Frontal cortex (tissue), 4 donors: ENCODE results near the gene EFCAB6. TPM values are rescaled to one million over a fixed set of nuclear protein-coding genes. Genes with fewer than 3 reads are reported as not detected.

Experiments used
- DNase-seq, 2 donors: peaks; one replicate each; pipeline ENCODE4 v3.0.0; 2012; ENCODE audit warnings: low spot score in 2 of 2
- FAIRE-seq: peaks from 2 replicates; lab custom pipeline; 2012; peaks lifted over from hg19 to GRCh38; lab: Jason Lieb, UNC
- total RNA-seq: library from RNA; depleted of rRNA; stranded (reverse); fragments of >200 nt; gene quantifications from one replicate; pipeline ENCODE4 v1.2.3, GENCODE V29; 2014
- donor health status: control.
- donor health status: control.
- donor health status: control.

The EFCAB6 gene
- total RNA-seq, 1 donor from 2014 or later = 9.4 TPM

DNA sequence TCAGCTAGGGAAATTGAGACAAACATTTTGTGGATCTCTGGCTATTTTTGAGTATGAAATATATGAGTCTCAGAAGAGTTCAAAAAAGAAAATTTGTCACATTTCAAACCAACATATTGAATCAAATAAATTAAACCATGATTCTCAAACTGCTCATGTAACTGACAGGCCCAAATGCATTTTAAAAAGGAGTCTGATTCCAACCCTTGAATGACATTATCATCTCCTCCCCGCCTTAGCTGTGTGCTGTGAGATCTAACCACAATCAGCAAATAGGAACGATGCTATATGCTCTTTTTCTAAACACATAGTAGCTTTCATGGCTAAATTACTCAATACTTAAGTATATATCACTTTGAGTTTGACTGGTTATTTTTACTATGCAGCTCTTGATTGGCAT lies 57.1 kb downstream of the EFCAB6 start:
- FAIRE-seq (no peak), DNase-seq (no peak)

DNA sequence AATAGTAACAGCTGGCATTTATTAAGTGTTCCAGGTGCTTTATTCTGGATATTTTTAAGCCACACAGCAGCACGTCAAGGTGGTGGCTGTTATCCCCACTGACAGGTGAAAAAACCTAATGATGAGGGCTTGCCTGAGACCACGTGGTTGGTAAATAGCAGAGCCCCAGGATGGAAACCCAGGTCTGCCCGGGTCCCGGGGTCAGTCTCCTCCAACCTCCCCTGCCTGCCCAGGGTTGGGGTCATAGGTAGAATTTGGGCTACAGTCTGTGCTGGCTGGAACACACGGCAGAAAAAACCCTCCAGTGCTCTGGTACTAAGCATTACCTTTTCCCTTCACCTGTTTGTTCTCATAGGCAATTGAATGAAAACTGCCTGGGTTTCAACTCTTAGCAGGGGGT lies 57.9 kb downstream of the EFCAB6 start:
- FAIRE-seq = no peak
- no peak for DNase-seq

DNA sequence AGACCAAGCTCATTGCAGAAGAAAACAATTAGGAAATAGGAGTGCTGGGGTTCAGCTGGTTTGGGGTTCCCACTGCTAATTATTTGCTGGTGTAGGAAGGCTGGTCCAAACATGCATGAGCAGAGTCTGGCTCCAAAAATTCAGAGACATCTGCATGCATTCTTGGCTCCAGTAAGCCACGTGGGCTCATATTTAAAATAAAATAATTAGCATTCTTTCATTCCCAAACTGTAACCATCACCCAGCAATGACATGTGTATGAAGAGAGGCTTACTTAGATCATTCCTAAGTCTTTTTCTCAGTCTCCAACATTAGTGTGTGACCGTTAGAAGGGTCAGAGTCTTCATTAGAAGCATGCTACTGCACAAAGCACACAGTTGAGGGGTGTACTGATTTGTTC lies 58.4 kb downstream of the EFCAB6 start:
- DNase-seq = no peak
- no peak for FAIRE-seq

DNA sequence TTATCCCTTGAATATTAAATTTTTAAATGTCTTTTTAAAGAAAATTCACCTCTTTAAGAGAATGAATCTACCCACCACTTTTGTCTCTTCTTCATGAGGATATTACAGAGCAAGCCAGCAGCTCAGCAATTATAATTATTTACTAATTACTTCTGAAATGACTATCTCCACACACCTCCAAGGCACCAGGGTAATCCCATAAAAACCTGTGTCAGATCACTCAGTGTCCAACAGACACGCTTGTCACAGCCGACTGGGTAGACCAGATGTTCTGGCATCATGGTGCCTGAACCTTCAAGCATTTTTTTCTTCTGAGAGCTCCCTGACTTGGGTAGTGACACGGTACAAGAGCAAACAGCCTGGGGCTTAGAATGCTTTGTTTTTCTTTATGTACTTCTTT lies 61.4 kb downstream of the EFCAB6 start:
- DNase-seq = no peak
- FAIRE-seq = no peak

DNA sequence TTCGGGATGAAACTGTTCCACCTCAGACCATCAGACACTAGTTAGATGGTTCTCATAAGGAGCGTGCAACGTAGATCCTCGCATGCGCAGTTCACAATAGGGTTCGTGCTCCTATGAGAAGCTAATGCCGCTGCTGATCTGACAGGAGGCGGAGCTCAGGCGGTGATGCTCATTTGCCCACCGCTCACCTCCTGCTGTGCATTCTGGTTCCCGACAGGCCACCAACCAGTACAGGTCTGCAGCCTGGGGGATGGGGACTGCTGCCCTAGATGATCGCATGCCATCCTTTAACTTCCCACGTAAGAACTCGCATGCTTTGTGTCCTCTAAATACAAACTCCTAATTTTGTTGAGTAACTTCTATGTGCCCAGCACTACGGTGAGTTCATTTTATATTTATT lies 62.6 kb downstream of the EFCAB6 start:
- no peak for DNase-seq
- no peak for FAIRE-seq

DNA sequence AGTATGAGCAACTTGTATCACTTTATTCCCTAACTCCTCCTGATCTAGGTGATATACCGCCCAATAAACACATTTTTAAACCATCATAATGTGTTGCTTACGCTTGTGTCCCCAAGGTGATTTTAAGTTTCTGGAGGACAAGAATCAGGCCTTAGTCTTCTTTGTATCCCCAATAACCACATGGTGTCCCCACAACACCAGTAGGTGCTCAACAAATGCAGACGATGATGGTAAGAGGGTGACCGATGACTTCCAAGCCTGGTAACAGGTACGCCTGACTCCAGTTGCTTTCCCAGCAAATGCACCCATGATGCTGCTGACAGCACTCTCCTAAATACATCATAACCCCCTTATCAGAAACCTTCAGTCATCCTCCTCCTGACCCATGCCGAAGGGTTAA lies 64.2 kb downstream of the EFCAB6 start:
- FAIRE-seq = no peak
- DNase-seq = no peak

DNA sequence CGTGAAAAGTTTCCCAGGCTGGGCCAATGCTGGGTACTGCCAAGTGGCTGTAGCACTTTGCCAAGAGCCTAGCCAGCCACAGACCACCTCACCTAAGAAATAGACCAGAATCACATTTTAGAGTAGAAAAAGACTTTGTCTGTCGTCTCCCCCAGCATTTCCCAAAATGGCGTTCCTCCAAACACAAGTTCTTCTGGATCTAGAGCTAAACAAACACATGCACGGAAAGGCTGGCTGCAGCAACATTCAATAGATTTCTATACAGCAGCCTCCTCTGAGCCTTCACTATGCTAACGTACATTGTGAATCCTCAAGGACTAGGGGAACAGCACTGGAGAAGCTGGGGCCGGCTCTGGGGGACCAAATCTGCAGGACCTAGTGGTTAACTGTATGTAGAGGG lies 65.0 kb downstream of the EFCAB6 start:
- FAIRE-seq (no peak), DNase-seq (no peak)

DNA sequence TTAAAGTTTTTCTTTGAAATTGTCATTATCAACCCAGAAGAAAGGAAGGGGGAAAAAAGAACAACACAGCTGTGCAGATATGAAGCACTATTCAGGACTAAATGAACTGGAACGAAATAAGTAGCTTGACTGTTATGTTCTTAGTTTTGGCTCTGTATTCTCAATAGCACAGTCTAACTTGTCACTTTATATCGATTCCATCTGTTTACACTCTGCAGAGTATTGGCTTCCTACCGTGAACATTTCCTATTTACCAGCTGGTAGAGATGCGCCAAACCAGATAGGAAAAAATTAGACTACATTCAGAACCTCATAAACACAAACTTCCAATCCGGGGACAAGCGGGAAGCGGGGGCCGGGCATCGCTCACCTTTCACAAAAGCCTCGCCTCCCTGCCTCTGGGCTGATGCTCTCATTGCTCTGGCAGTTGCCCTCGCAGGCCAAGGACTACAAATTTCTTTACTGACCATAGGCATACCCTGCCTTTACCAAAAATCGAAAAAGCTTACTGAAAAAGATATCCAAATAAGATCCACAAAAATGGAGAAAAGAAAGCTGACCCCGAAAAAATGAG lies 66.2 kb downstream of the EFCAB6 start:
- FAIRE-seq (no peak), DNase-seq (no peak)

DNA sequence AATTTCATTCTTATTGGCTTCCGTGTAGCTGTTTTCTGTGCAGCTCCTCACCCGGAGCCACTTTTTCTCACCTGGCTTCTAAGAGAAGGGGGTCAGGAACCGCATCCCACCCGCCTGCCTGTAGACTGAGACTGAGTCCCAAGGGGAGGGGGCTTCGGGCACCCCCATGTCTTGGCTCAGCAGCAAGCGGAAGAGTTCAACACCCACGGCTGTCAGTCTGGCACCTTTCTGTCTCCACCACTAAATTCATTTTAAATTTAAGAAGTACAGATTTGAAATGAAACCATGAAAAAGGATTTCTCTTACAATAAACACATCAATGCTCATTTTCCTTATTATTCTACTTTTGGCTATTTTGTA lies 66.7 kb downstream of the EFCAB6 start:
- FAIRE-seq = no peak
- no peak for DNase-seq

DNA sequence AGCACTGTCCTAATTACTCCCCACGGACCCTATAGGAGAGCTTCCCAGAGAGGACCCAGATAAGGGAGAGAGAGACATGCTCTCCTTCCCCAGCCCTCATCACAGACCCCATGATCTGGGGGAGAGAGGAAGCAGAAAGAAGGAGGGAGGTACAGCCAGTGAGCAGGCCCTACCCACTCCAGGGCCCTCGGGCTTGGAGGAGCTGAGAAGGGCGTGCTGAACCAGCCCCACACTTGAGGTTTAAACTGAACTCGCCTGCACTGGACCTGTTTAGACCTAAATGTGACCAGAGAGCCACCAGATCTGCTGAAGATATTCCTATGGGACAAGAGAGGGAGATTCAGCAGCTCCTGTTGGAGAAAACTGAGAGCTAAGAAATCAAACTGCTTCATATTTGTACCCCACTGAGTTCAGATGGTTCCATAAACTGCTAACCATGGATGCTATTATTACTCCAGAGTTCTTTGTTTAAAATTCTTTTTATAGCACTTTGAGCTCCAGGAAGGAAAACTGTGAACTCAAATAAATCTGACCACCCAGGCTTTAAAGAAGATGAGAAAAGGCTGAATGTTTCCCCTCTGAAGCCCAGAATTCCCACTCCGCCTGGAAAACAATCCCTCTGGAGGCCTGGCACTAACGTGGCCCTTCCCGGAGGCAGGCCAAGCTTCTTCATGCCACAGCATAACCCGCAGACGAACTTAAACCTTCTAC lies 67.2 kb downstream of the EFCAB6 start:
- DNase-seq = no peak
- FAIRE-seq = no peak

DNA sequence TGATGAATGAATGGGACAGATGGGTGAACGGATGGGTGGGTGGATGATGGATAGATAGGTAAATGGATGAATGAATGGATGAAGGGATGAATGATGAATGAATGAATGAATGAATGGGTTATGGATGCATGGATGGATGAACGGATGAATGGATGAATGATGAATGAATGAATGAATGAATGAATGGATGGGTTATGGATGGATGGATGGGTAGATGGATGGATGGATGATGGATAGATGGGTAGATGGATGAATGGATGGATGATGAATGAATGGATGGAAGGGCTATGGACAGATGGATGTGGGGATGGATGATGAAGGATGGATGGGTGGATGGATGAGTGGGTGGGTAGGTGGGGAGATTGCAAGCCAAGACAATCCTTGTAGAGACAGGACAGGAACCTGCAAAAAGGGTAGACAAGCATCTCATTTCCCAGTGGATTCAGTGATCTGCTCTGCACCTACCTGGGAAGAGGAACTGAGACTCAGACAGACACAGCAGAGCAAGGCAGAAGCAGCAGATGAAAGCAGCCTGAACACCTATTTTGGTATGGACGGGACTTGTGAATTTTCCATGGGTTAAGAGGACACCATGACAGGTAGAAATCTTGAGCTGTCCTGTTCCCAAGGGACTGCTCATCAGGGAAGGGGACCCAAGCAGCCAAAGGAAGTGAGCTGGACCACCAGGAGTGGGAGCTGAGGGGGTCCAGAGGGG lies 68.0 kb downstream of the EFCAB6 start:
- no peak for DNase-seq
- FAIRE-seq = no peak

DNA sequence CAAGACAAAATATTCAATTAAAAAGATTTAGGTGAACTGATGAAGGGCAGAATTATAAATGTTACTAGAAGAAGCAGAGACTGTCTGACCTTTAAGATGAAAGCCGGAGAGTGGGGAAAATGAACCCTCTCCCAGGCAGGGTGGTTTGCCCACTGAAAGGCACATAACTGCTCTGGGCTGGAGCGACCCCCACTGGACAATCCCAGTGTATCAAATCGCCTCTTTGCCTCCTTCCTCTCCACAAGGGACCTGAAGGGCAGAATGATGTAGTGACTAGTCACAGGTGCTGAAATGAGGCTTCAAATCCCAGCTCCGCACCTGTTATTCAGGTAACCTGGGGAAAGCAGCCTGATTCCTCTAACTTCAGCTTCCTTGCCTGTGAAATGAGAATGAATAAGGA lies 69.0 kb downstream of the EFCAB6 start:
- DNase-seq (no peak), FAIRE-seq (no peak)

DNA sequence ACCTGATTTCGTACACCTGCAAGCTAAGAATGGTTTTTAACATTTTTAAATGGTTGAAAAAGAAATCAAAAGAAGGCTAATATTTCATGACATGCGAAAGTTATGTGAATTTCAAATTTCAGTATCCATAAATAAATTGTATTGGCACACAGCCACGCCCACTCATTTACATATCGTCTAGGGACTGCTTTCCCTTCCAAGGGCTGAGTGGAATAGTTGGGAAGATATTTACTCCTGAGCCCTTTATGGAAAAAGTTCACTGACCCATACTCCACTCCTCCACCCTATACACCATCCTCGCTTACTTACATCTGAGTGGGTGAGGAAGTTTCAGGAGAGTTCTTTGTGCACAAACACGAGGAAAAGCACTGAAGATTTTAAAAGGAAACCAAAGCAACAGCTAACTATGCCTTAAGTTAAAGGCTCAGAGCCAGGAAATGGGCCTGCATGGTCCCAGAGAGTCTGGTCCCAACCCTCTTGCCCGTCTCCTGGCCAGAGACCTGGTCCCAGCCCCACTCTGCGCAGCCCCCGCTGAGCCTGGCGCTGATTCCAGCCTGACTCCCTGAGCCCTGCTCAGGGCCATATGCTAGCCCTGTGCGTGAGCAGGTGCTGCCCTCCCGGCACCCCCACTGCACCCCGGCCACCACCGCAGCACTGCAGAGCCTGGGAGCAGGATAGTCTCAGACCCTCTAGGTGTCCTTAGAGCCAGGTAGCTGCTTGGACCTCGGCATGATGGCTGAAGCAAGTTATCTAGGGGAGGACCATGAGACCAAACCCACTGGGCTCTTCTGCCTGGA lies 69.8 kb downstream of the EFCAB6 start:
- FAIRE-seq (no peak), DNase-seq (no peak)

DNA sequence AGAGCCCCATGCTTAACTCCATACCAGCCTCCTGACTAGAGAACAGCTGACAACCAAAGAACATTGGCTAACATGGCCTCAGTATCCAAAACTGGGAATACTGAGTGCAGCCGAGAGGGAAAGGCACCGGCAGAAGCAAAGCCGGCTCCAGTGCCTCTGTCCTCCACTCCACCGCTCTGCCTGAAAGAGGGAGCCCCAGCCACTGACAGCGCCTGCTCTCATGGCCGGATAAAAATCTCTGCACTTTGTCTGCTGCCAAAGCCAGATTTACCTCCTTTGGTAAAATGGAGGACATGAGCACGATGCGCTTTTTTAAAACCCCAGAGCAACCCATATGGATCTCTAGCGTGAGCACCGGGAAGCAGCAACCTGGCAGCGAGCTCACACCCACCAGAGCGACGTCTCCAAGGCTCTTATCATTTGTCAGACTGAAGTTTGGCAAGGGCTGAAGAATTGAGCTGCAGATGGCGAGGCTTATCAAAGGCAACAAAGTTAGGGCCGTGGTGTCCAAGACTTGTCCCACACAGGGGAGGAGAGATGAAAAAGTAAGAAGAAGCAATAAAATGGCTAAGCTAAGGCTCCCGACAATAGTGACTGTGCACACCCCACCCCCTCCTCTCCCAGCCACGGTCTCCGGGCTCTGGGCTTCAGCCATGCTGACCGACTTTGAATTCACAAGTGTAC lies 71.4 kb downstream of the EFCAB6 start:
- DNase-seq = no peak
- FAIRE-seq = no peak

DNA sequence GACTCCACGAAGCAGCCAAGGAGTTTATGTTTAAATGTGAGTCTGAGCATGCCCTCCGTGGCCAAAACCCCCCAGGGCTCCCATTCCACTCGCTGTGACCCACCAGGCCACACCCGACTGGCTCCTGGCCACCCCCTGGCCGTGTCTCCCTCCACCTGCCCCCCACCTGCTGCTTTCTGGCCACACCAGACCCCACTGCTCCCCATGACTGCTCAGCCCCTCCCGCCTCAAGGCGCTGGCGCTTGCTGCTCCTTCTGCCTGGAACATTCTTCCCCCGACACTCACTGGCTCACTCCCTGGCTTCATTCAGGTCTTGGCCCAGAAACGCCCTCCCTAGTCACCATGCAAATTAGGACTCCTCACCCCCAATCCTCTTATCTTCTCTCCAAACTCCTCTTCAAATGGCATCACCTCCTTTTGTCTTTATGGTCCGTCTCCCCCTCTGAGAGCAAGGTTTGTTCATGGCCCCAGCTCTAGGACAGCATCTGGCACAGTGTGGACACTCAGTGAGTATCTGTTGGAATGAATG lies 72.2 kb downstream of the EFCAB6 start:
- no peak for FAIRE-seq
- DNase-seq = no peak

DNA sequence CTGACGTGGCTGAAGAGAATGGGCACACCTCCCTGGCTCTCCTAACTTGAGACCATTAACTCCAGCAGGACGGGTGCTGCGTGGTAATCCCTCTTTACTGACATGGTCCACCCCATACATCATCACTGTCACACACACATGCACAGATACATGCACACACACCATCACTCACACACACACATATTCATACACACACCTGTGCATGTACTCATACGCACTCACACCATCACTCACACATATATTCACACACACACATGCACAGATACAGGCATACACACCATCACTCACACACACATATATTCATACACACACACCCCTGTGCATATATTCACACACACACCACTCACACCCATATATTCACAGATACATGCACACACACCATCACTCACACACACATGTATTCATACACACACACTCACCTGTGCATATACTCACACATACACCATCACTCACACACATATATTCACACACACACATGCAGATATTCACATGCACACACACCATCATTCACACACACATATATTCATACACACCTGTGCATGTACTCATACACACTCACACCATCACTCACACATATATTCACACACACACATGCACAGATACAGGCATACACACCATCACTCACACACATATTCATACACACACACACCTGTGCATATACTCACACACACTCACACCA lies 74.8 kb downstream of the EFCAB6 start:
- no peak for DNase-seq
- no peak for FAIRE-seq

DNA sequence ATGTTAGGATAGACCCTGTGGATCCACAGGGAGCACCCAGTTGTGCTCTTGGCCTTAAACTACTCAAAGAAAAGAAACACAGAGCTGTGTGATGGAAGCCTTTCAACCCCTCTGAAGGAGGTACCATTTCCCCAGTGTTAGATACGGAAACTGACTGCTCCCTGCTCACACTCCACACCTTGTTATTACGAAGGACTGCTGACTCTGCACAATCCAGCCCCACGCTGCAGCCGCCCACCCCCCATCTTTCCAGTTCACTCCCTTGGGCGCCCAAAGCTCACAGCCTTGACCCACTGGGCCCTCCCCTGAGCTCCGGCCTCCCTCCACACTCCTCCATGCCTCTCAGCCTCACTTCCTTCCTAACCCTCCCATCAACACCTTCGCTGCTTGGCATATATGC lies 75.5 kb downstream of the EFCAB6 start:
- FAIRE-seq (no peak), DNase-seq (no peak)

DNA sequence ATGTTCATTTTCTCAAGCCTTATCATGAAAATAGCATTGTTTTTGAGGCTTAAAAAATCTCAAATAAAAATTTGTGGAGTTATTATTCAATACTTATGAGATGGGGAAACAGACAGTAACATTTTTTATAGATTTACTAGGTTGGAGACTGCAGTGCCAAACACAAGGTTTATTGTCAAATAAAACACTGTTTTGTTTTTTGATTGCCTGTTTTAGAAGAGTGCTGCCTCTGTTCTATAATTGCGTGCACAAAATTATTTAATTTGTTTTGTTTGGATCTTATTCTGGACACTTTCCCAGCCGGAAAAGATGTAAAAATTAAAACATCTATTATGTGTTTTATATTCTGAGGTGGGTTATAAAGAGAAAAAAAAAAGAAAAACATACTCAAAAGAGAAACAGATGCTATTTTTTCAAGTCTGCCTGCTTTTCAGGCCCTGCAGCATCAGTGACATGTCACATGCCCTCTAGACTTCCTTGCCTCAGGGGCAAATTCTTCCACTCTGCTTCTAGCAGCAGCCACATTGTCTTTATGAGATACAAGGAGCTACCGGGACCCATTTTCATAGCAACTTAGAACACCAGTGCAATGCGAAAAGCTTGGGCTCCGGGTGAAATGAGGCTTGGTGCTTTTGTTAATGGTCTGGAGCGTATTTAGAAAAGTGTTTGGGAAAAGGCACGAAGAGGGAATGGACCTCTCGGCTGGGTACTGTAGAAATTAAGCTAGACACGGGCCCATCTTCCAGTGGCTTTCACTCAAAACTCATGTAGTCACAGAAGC lies 77.5 kb downstream of the EFCAB6 start:
- no peak for DNase-seq
- no peak for FAIRE-seq

DNA sequence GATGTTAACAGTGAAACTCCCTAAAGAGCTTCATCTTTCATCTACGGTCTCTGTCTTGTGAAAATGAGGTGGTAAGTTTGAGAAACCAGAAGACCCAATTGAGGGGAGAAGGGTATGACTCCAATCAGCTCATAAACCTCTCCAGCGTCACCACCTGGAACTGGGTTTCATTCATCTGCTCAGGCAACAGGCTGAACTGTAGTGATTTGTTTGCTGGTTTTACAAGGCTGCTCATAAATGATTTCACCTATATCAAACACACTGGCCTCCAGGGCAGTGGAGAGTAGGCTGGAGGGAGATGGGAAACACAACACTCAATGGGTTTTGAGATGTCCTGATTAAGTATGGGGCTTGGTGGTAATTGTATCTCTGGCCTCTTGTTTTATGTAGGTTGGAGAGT lies 79.0 kb downstream of the EFCAB6 start:
- DNase-seq (no peak), FAIRE-seq (no peak)
